ENCODE measurements around the gene MEIS2.

MEIS2 gene

GRCh38 chr15:36944442-36944841 lies 155.9 kb downstream of the MEIS2 start:
- POLR2A ChIA-PET, result no interaction called here

GRCh38 chr15:36943508-36944361 lies 156.6 kb downstream of the MEIS2 start:
- ChIA-PET POLR2A (no interaction called here), CTCF (no interaction called here)
- DNase-seq (ENCODE audit: extremely low spot score), result no peak
- TF ChIP-seq SP1 (IDR thresholded peaks at IDR 0.05) (no peak), CTBP1 (IDR thresholded peaks at IDR 0.05; ENCODE audit: borderline replicate concordance) (no peak), LEF1 (IDR thresholded peaks at IDR 0.05; ENCODE audit: borderline replicate concordance) (no peak), FOXK2 (IDR thresholded peaks at IDR 0.05) (no peak), ARNT (IDR thresholded peaks at IDR 0.05) (no peak), PKNOX1 (IDR thresholded peaks at IDR 0.05) (no peak), ELF4 (IDR thresholded peaks at IDR 0.05) (no peak), NFRKB (IDR thresholded peaks at IDR 0.05) (no peak), FOXM1 (IDR thresholded peaks at IDR 0.05; ENCODE audit: borderline replicate concordance) (no peak), L3MBTL2 (conservative IDR thresholded peaks at IDR 0.05) (no peak), BHLHE40 (IDR thresholded peaks at IDR 0.05; ENCODE audit: borderline replicate concordance) (no peak), SUZ12 (IDR thresholded peaks at IDR 0.05) (no peak), ZNF384 (IDR thresholded peaks at IDR 0.05) (no peak), FOXA1 (IDR thresholded peaks at IDR 0.05) (no peak), TARDBP (IDR thresholded peaks at IDR 0.05) (no peak), HDGF (IDR thresholded peaks at IDR 0.05; ENCODE audit: borderline replicate concordance) (no peak)

More at GRCh38 chr15:36944442-36944841, 155.9 kb downstream of the MEIS2 start:
- TF ChIP-seq LEF1 (IDR thresholded peaks at IDR 0.05; ENCODE audit: borderline replicate concordance), result no peak
- TF ChIP-seq FOXK2 (IDR thresholded peaks at IDR 0.05), result no peak
- no peak for TF ChIP-seq FOXA1 (IDR thresholded peaks at IDR 0.05)
- no peak for TF ChIP-seq SP1 (IDR thresholded peaks at IDR 0.05)
- TF ChIP-seq NFRKB (IDR thresholded peaks at IDR 0.05), result no peak
- no peak for TF ChIP-seq ARNT (IDR thresholded peaks at IDR 0.05)
- TF ChIP-seq ZNF384 (IDR thresholded peaks at IDR 0.05), result no peak
- no peak for TF ChIP-seq BHLHE40 (IDR thresholded peaks at IDR 0.05; ENCODE audit: borderline replicate concordance)
- TF ChIP-seq SUZ12 (IDR thresholded peaks at IDR 0.05), result no peak
- TF ChIP-seq FOXM1 (IDR thresholded peaks at IDR 0.05; ENCODE audit: borderline replicate concordance), result no peak
- no peak for TF ChIP-seq TARDBP (IDR thresholded peaks at IDR 0.05)
- TF ChIP-seq PKNOX1 (IDR thresholded peaks at IDR 0.05), result no peak
- no peak for TF ChIP-seq ELF4 (IDR thresholded peaks at IDR 0.05)
- no peak for TF ChIP-seq L3MBTL2 (conservative IDR thresholded peaks at IDR 0.05)
- no peak for TF ChIP-seq HDGF (IDR thresholded peaks at IDR 0.05; ENCODE audit: borderline replicate concordance)
- DNase-seq (ENCODE audit: extremely low spot score), result no peak
- CTCF ChIA-PET, result no interaction called here

GRCh38 chr15:36942248-36942827 lies 158.0 kb downstream of the MEIS2 start:
- no peak for DNase-seq (ENCODE audit: extremely low spot score)
- POLR2A ChIA-PET, result no interaction called here
- TF ChIP-seq HDGF (IDR thresholded peaks at IDR 0.05; ENCODE audit: borderline replicate concordance), result no peak
- TF ChIP-seq L3MBTL2 (conservative IDR thresholded peaks at IDR 0.05), result no peak
- no peak for TF ChIP-seq ZNF384 (IDR thresholded peaks at IDR 0.05)
- TF ChIP-seq ELF4 (IDR thresholded peaks at IDR 0.05), result no peak
- no peak for TF ChIP-seq FOXM1 (IDR thresholded peaks at IDR 0.05; ENCODE audit: borderline replicate concordance)
- no peak for TF ChIP-seq FOXA1 (IDR thresholded peaks at IDR 0.05)
- TF ChIP-seq LEF1 (IDR thresholded peaks at IDR 0.05; ENCODE audit: borderline replicate concordance), result no peak
- no peak for TF ChIP-seq TARDBP (IDR thresholded peaks at IDR 0.05)
- no peak for TF ChIP-seq SP1 (IDR thresholded peaks at IDR 0.05)
- no peak for TF ChIP-seq FOXK2 (IDR thresholded peaks at IDR 0.05)
- TF ChIP-seq ARNT (IDR thresholded peaks at IDR 0.05), result no peak
- CTCF ChIA-PET, result no interaction called here

GRCh38 chr15:36941798-36942197 lies 158.6 kb downstream of the MEIS2 start:
- TF ChIP-seq FOXM1 (IDR thresholded peaks at IDR 0.05; ENCODE audit: borderline replicate concordance), result no peak
- no peak for TF ChIP-seq L3MBTL2 (conservative IDR thresholded peaks at IDR 0.05)
- no peak for TF ChIP-seq SUZ12 (IDR thresholded peaks at IDR 0.05)
- TF ChIP-seq TARDBP (IDR thresholded peaks at IDR 0.05), result no peak
- no peak for TF ChIP-seq LEF1 (IDR thresholded peaks at IDR 0.05; ENCODE audit: borderline replicate concordance)
- no peak for TF ChIP-seq PKNOX1 (IDR thresholded peaks at IDR 0.05)
- no peak for TF ChIP-seq HDGF (IDR thresholded peaks at IDR 0.05; ENCODE audit: borderline replicate concordance)
- TF ChIP-seq BHLHE40 (IDR thresholded peaks at IDR 0.05; ENCODE audit: borderline replicate concordance), result no peak
- TF ChIP-seq FOXK2 (IDR thresholded peaks at IDR 0.05), result no peak
- TF ChIP-seq ELF4 (IDR thresholded peaks at IDR 0.05), result no peak
- TF ChIP-seq NFRKB (IDR thresholded peaks at IDR 0.05), result no peak
- no peak for TF ChIP-seq ARNT (IDR thresholded peaks at IDR 0.05)
- TF ChIP-seq CTBP1 (IDR thresholded peaks at IDR 0.05; ENCODE audit: borderline replicate concordance), result no peak
- no peak for DNase-seq (ENCODE audit: extremely low spot score)
- POLR2A ChIA-PET, result no interaction called here
- CTCF ChIA-PET, result no interaction called here

GRCh38 chr15:36940636-36941260 lies 159.6 kb downstream of the MEIS2 start:
- TF ChIP-seq PKNOX1 (IDR thresholded peaks at IDR 0.05) (no peak), ZNF384 (IDR thresholded peaks at IDR 0.05) (no peak), L3MBTL2 (conservative IDR thresholded peaks at IDR 0.05) (no peak), FOXM1 (IDR thresholded peaks at IDR 0.05; ENCODE audit: borderline replicate concordance) (no peak), BHLHE40 (IDR thresholded peaks at IDR 0.05; ENCODE audit: borderline replicate concordance) (no peak), TARDBP (IDR thresholded peaks at IDR 0.05) (no peak)
- DNase-seq (ENCODE audit: extremely low spot score), result no peak
- ChIA-PET CTCF (no interaction called here), POLR2A (no interaction called here)

Data from HEK293T (cell line).